ENCODE data around the gene RELA. TPM values are rescaled to one million over a fixed set of nuclear protein-coding genes. Genes with fewer than 3 reads are reported as not detected.
A peak's percentile ranks its signal among the peaks of the same experiment; 100 is the strongest.
"Not testable (repeated sequence)": the region's sequence is repeated elsewhere in the genome, so short reads cannot be mapped to it uniquely, and the experiment has no call there.

RELA gene
- total and polyA plus RNA-seq, 4 experiments from 2014 or later = 36.5 to 173 (median 122) TPM

DNA sequence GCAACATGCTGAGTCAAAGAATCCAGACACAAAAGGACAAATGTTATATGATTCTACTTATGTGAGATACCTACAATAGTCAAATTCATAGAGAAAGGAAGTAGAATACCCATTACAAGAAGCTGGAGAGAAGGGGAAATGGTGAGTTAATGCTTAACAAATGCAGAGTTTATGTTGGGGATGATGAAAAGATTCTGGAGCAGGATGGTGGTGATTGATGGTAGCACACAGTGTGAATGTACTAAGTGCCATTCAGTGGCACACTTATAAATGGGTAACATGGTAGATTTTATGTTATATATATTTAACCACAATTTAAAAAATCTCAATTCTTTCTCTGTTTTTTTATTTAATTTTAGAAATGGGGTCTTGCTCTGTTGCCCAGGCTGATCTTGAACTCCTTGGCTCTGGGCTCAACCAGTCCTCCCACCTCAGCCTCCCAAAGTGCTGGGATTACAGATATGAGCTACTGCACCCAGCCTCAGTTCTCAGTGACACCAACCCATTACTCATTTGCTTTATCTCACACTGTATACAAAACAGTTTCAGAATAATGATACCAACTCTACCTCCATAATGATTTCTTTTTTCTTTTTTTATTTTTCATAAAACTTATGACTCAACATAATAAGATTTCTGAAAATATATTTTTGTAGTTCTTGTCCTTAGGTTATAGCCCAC is 9.6 kb upstream of the RELA start:
- H3K27me3 ChIP-seq (ENCODE audit: insufficient read depth, low read length) = no peaks in the 10 kb centered on the region
- Mint-ChIP-seq H3K9me3 (no peaks in the 10 kb centered on the region), H3K4me3 (no peak overlapping the region), H3K36me3 (no peaks in the 10 kb centered on the region), H3K27ac (peak overlapping the region in 2 of 7 donors; percentile 2 to 37), H3K27me3 (no peaks in the 10 kb centered on the region), H3K4me1 (no peaks in the 10 kb centered on the region)
- no peaks in the 10 kb centered on the region for H3K36me3 ChIP-seq (ENCODE audit: insufficient read depth, low read length)
- H3K4me3 ChIP-seq (ENCODE audit: low read length in 2 of 2) = no peak overlapping the region
- POLR2A ChIA-PET (ENCODE audit: partially characterized antibody) = interaction anchor here (0.8 to 1.8 kb wide), 3 partner anchors 9 to 114 kb away, joined by 3 to 7 read pairs (median 4); partner anchors contain the start of genes LTBP3 and RELA
- CTCF ChIA-PET (ENCODE audit: partially characterized antibody) = interaction anchor here (1.2 kb wide), 1 partner anchor 39 kb away, joined by 3 read pairs; no protein-coding TSS in a partner anchor
- H3K9me3 ChIP-seq (ENCODE audit: control insufficient read depth in 1 of 2, low read length in 2 of 2) = no peaks in the 10 kb centered on the region
- intact Hi-C loops (cut with micrococcal nuclease) = no loop called here
- H3K27ac ChIP-seq (ENCODE audit: low read depth, low read length) = no peak overlapping the region
- no peak for DNase-seq
- H3K4me1 ChIP-seq (ENCODE audit: insufficient read depth, low read length) = no peaks in the 10 kb centered on the region

DNA sequence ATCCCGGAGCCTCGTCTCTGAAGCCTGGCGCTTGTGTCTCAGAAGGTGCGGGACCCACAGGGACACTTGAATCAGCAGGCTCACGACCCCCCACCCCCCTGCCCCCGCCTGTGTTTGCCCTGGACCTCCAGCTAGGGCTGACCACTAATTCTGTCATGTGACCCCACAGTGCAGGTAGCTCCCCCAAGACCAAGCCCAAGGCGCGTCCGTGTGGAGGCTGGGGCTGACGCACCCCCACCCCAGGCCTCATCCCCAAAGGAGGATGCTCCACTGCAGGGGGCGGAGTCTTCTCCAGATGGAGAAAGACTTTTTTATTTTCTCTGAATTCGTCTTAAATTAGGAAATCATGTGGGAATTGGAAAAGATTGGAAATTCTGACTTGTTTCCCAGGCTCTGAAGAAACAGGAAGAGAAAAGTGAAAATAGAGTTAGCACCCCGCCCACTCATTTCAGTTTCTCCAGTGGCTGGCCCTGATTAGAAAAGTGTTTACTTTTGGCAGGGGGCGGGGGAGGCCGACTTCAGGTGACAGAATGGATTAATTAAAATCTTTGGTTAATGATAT is 1.0 kb upstream of the RELA start:
- no peaks in the 10 kb centered on the region for H3K9me3 ChIP-seq (ENCODE audit: control insufficient read depth in 1 of 2, low read length in 2 of 2)
- Mint-ChIP-seq H3K9me3 (peaks cover 0 to 2% (median 0%) of the 10 kb centered on the region in 8 donors), H3K36me3 (peaks cover 22 to 31% of the 10 kb centered on the region in 2 donors), H3K4me1 (peaks cover 20 to 44% (median 31%) of the 10 kb centered on the region in 4 donors), H3K27ac (peak overlapping the region; percentile 96 to 98 (median 96)), H3K4me3 (peak overlapping the region; percentile 89 to 95 (median 90)), H3K27me3 (no peaks in the 10 kb centered on the region)
- POLR2A ChIA-PET (ENCODE audit: partially characterized antibody) = interaction anchor here (0.6 to 9.0 kb wide), 31 partner anchors 9 to 649 kb away, joined by 3 to 183 read pairs (median 6); partner anchors contain the start of genes ARL2, BANF1, C11orf68 and CCDC85B
- peak overlapping the region; percentile 48 to 96 for H3K4me3 ChIP-seq (ENCODE audit: low read length in 2 of 2)
- H3K27me3 ChIP-seq (ENCODE audit: insufficient read depth, low read length) = no peaks in the 10 kb centered on the region
- CTCF ChIA-PET (ENCODE audit: partially characterized antibody) = interaction anchor here (0.8 to 2.8 kb wide), 6 partner anchors 11 to 123 kb away, joined by 3 to 10 read pairs (median 6); partner anchors contain the start of genes KAT5, PCNX3 and SIPA1
- peak in 4 of 5 donors; percentile 33 to 61 (median 42) for DNase-seq
- H3K36me3 ChIP-seq (ENCODE audit: insufficient read depth, low read length) = peaks cover 30% of the 10 kb centered on the region
- H3K4me1 ChIP-seq (ENCODE audit: insufficient read depth, low read length) = peaks cover 37% of the 10 kb centered on the region
- H3K27ac ChIP-seq (ENCODE audit: low read depth, low read length) = peak overlapping the region; percentile 98
- intact Hi-C loops (cut with micrococcal nuclease) = loop anchor here (1.0 to 5.0 kb wide), 5 partner anchors 25 to 194 kb away; partner anchors contain the start of genes CFL1, PCNX3 and SIPA1

DNA sequence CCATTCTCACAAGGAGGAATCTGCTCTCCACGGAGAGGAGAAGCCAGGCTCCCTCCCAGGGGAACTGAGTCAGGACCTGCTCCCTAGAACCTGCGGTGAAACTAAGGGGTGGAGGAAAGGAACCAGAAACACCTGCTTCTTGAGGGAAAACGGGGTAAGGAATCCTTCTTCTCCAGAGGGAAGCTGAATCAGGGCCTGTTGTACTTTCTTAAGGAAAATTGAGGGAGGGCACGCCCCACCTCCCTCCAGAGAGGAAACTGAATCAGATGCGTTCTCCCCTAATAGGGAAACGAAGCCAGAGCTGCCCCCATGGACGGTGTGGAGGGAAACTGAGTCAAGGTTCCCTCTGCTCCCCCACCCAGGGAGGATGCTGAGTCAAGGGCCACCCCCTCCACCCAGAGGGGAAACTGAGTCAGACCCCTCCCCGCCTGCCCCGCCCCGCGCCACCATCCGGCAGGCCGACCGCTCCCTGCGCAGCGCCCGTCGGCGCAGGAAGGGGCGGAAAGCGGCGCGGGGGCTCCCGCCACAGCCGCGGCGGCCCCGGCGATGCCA is 393 bp downstream of the RELA start:
- Mint-ChIP-seq H3K4me3 (peak overlapping the region; percentile 79 to 89 (median 86)), H3K36me3 (peaks cover 30 to 45% of the 10 kb centered on the region in 2 donors), H3K9me3 (peaks cover 0 to 2% (median 0%) of the 10 kb centered on the region in 8 donors), H3K27ac (peak overlapping the region; percentile 73 to 94 (median 92)), H3K4me1 (peaks cover 23 to 47% (median 36%) of the 10 kb centered on the region in 4 donors), H3K27me3 (no peaks in the 10 kb centered on the region)
- peaks cover 44% of the 10 kb centered on the region for H3K36me3 ChIP-seq (ENCODE audit: insufficient read depth, low read length)
- H3K9me3 ChIP-seq (ENCODE audit: control insufficient read depth in 1 of 2, low read length in 2 of 2) = no peaks in the 10 kb centered on the region
- no peaks in the 10 kb centered on the region for H3K27me3 ChIP-seq (ENCODE audit: insufficient read depth, low read length)
- H3K4me3 ChIP-seq (ENCODE audit: low read length in 2 of 2) = peak overlapping the region; percentile 96 to 97
- intact Hi-C loops (cut with micrococcal nuclease) = loop anchor here (1.0 to 5.0 kb wide), 3 partner anchors 9 to 195 kb away; partner anchors contain the start of gene CFL1
- peak overlapping the region; percentile 98 for H3K27ac ChIP-seq (ENCODE audit: low read depth, low read length)
- DNase-seq = no peak
- ChIA-PET POLR2A (ENCODE audit: partially characterized antibody) (interaction anchor here (0.6 to 9.0 kb wide), 29 partner anchors 9 to 957 kb away, joined by 3 to 183 read pairs (median 6); partner anchors contain the start of genes ARL2, BANF1, C11orf68 and CCDC85B), CTCF (ENCODE audit: partially characterized antibody) (interaction anchor here (1.9 to 2.8 kb wide), 2 partner anchors 10 to 36 kb away, joined by 9 to 10 read pairs; no protein-coding TSS in a partner anchor)
- H3K4me1 ChIP-seq (ENCODE audit: insufficient read depth, low read length) = peaks cover 38% of the 10 kb centered on the region

DNA sequence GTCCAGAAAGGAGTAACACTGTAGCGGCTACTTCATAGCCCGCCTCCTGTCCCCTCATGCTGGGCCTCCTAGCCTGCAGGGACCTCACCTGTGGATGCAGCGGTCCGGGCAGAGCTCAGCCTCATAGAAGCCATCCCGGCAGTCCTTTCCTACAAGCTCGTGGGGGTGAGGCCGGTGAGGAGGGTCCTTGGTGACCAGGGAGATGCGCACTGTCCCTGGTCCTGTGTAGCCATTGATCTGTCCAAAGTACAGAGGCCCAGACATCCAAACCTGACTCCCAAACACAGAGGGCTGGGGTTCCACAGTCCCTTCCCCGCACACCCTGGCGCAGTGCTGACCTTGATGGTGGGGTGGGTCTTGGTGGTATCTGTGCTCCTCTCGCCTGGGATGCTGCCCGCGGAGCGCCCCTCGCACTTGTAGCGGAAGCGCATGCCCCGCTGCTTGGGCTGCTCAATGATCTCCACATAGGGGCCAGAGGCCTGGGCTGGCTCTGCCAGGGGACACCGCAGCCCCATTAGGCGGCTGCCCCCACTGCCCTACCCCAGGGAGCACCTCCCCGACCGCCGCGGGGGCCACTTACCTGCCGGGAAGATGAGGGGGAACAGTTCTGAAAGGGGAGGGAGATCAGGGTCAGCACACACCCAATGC is 993 bp downstream of the RELA start:
- ChIA-PET POLR2A (ENCODE audit: partially characterized antibody) (interaction anchor here (0.9 to 9.0 kb wide), 8 partner anchors 9 to 163 kb away, joined by 3 to 183 read pairs (median 12); partner anchors contain the start of genes EHBP1L1, MALAT1, MAP3K11 and PCNX3), CTCF (ENCODE audit: partially characterized antibody) (interaction anchor here (0.7 to 1.9 kb wide), 4 partner anchors 9 to 120 kb away, joined by 3 to 9 read pairs (median 4); partner anchors contain the start of gene KAT5)
- H3K27ac ChIP-seq (ENCODE audit: low read depth, low read length) = peak overlapping the region; percentile 98
- Mint-ChIP-seq H3K36me3 (peaks cover 36 to 51% of the 10 kb centered on the region in 2 donors), H3K27me3 (no peaks in the 10 kb centered on the region), H3K4me1 (peaks cover 28 to 52% (median 41%) of the 10 kb centered on the region in 4 donors), H3K4me3 (peak overlapping the region; percentile 79 to 89 (median 86)), H3K27ac (peak overlapping the region; percentile 73 to 94 (median 92)), H3K9me3 (peaks cover 0 to 2% (median 0%) of the 10 kb centered on the region in 8 donors)
- H3K9me3 ChIP-seq (ENCODE audit: control insufficient read depth in 1 of 2, low read length in 2 of 2) = no peaks in the 10 kb centered on the region
- no peak for DNase-seq
- H3K27me3 ChIP-seq (ENCODE audit: insufficient read depth, low read length) = no peaks in the 10 kb centered on the region
- peaks cover 49% of the 10 kb centered on the region for H3K36me3 ChIP-seq (ENCODE audit: insufficient read depth, low read length)
- intact Hi-C loops (cut with micrococcal nuclease) = loop anchor here (1.0 to 5.0 kb wide), 3 partner anchors 8 to 196 kb away; partner anchors contain the start of gene CFL1
- peak overlapping the region; percentile 96 to 97 for H3K4me3 ChIP-seq (ENCODE audit: low read length in 2 of 2)
- H3K4me1 ChIP-seq (ENCODE audit: insufficient read depth, low read length) = peaks cover 38% of the 10 kb centered on the region

DNA sequence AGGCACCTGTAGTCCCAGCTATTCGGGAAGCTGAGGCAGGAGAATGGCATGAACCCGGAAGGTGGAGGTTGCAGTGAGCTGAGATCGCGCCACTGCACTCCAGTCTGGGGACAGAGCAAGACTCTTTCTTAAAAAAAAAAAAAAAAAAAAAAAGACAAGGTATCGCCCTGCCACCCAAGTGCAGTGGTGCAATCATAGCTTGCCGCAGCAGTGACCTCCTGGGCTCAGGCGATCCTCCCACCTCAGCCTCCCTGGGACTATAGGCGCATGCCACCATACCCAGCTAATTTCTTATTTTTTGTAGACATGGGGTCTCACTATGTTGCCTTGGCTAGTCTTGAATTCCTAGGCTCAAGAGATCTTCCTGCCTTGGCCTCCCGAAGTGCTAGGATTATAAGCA is 1.8 kb downstream of the RELA start:
- H3K9me3 Mint-ChIP-seq; DNase-seq; H3K4me3 ChIP-seq (ENCODE audit: low read length in 2 of 2); H3K27me3 Mint-ChIP-seq; H3K9me3 ChIP-seq (ENCODE audit: control insufficient read depth in 1 of 2, low read length in 2 of 2); H3K27me3 ChIP-seq (ENCODE audit: insufficient read depth, low read length): not testable (repeated sequence)
- peaks cover 38% of the 10 kb centered on the region for H3K4me1 ChIP-seq (ENCODE audit: insufficient read depth, low read length)
- Mint-ChIP-seq H3K27ac (peak overlapping the region; percentile 61 to 94 (median 86)), H3K36me3 (peaks cover 43 to 58% of the 10 kb centered on the region in 2 donors), H3K4me1 (peaks cover 32 to 59% (median 42%) of the 10 kb centered on the region in 4 donors), H3K4me3 (peak overlapping the region; percentile 79 to 89 (median 86))
- POLR2A ChIA-PET (ENCODE audit: partially characterized antibody) = interaction anchor here (0.7 to 13.6 kb wide), 5 partner anchors 8 to 198 kb away, joined by 3 to 359 read pairs (median 85); partner anchors contain the start of genes MAP3K11, PCNX3 and SIPA1
- intact Hi-C loops (cut with micrococcal nuclease) = loop anchor here (5.0 kb wide), 1 partner anchor 196 kb away; the partner anchor contains the start of gene CFL1
- peaks cover 56% of the 10 kb centered on the region for H3K36me3 ChIP-seq (ENCODE audit: insufficient read depth, low read length)
- CTCF ChIA-PET (ENCODE audit: partially characterized antibody) = interaction anchor here (0.7 to 1.3 kb wide), 3 partner anchors 21 to 119 kb away, joined by 3 to 5 read pairs (median 4); partner anchors contain the start of gene KAT5
- peak overlapping the region; percentile 98 for H3K27ac ChIP-seq (ENCODE audit: low read depth, low read length)

DNA sequence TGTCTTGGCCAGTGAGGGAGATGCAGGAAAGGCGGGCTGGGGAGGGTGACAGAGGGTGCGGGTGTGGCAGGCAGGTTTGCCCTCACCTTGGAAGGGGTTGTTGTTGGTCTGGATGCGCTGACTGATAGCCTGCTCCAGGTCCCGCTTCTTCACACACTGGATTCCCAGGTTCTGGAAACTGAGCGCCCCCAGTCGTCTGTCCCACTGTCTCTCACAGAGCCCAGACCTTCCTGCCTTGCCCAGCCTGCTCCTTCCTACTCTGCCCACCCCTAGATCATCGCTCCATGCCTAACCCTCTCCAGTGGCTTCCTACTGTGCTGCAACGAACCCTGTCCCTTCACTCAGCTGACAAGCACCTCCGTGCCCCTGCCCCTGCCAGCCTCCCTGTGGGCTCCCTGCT is 2.7 kb downstream of the RELA start:
- peak overlapping the region in 2 of 8 donors; percentile 38 to 61 for H3K4me3 Mint-ChIP-seq
- no peaks in the 10 kb centered on the region for H3K9me3 ChIP-seq (ENCODE audit: control insufficient read depth in 1 of 2, low read length in 2 of 2)
- no peaks in the 10 kb centered on the region for H3K27me3 Mint-ChIP-seq
- H3K4me1 Mint-ChIP-seq = peaks cover 31 to 67% (median 44%) of the 10 kb centered on the region in 4 donors
- CTCF ChIA-PET (ENCODE audit: partially characterized antibody) = no interaction called here
- H3K27me3 ChIP-seq (ENCODE audit: insufficient read depth, low read length) = no peaks in the 10 kb centered on the region
- H3K36me3 ChIP-seq (ENCODE audit: insufficient read depth, low read length) = peaks cover 64% of the 10 kb centered on the region
- peak overlapping the region; percentile 10 for H3K27ac ChIP-seq (ENCODE audit: low read depth, low read length)
- H3K36me3 Mint-ChIP-seq = peaks cover 52 to 67% of the 10 kb centered on the region in 2 donors
- H3K4me3 ChIP-seq (ENCODE audit: low read length in 2 of 2) = no peak overlapping the region
- H3K4me1 ChIP-seq (ENCODE audit: insufficient read depth, low read length) = peaks cover 38% of the 10 kb centered on the region
- peak overlapping the region; percentile 73 to 92 (median 82) for H3K27ac Mint-ChIP-seq
- peaks cover 0 to 4% (median 0%) of the 10 kb centered on the region in 8 donors for H3K9me3 Mint-ChIP-seq
- DNase-seq = no peak
- POLR2A ChIA-PET (ENCODE audit: partially characterized antibody) = interaction anchor here (9.0 to 13.6 kb wide), 2 partner anchors 7 to 19 kb away, joined by 183 to 359 read pairs; partner anchors contain the start of gene SIPA1
- intact Hi-C loops (cut with micrococcal nuclease) = loop anchor here (5.0 kb wide), 1 partner anchor 197 kb away; the partner anchor contains the start of gene CFL1

Data from CD4-positive, alpha-beta memory T cell (primary cell).